Stimulated activated CD8-positive, alpha-beta memory T cell treated with anti-CD3 and anti-CD28 coated beads, Interleukin-7, amount 100 ng/mL, for 48 hours (primary cell): ENCODE data around the gene BANP.
"Not testable (repeated sequence)": the region's sequence is repeated elsewhere in the genome, so short reads cannot be mapped to it uniquely, and the experiment has no call there.

Source experiments
- DNase-seq, 2 donors: peaks; one replicate each; pipeline ENCODE4 v3.0.0-alpha.2; 2020; ENCODE audit warnings: low read depth in 1 of 2; ENCODE audit errors: extremely low read depth in 1 of 2

BANP gene

DNA sequence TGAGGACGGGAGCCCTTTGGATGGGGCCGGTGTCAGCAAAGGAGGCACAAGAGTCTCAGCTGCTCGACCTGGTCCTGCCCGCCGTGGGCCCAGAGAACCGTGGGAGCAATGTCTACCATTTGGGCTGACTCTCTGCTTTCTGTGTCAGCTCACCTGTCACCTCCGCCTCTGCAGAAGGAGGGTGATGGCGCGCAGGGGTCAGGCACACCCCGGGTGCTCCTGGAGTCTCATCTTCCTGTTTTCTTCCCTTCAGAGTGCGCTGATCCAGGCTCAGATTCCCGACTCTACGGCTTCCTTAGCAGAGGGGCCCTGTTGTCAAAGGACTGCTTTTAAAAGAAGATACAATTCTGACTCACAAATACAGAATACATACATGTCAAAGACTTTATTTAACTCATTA, 167.1 kb downstream of the BANP start:
- no peak for DNase-seq

DNA sequence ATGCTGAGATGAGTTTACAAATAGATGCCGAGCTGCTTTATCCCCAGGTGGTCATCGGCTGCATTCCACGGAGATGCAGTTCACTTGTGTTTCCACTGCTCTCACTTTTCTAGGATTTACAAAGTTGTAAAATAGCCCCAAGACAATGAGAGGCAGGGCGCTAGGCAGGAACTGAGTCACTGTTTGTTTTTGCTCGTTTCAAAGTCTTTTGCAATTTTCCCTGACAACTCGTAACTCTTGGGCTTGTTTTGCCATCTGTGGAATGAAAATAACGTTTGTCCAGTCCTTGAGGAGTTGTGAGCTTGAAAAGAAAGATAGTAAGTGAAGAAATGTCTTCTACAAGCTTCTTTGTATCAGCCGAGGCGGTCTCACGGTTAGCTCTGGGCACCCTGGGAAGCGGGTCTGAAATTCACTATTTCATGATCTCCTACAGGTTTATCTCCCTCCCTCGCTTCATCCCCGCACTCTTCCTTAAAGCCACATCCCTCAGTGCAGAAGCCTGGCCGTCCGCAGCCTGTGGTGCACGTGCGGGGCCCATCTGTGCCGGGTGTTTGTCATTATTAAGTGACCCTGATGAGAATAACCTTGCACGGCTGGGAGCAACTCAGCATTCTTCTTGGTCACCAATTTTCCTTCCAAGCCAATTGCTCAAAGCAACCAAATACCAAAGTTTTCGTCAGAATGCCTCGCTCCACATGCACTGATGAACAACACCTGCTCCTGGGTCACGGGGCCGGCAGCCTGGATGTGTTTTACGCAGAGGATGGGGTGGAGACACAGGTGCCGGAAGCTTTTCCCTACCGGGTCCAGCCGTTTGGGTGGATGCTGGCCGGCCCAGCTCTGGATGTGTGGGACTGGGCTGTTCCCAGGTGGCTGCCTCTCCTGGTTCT, 167.9 kb downstream of the BANP start:
- not testable (repeated sequence) for DNase-seq

DNA sequence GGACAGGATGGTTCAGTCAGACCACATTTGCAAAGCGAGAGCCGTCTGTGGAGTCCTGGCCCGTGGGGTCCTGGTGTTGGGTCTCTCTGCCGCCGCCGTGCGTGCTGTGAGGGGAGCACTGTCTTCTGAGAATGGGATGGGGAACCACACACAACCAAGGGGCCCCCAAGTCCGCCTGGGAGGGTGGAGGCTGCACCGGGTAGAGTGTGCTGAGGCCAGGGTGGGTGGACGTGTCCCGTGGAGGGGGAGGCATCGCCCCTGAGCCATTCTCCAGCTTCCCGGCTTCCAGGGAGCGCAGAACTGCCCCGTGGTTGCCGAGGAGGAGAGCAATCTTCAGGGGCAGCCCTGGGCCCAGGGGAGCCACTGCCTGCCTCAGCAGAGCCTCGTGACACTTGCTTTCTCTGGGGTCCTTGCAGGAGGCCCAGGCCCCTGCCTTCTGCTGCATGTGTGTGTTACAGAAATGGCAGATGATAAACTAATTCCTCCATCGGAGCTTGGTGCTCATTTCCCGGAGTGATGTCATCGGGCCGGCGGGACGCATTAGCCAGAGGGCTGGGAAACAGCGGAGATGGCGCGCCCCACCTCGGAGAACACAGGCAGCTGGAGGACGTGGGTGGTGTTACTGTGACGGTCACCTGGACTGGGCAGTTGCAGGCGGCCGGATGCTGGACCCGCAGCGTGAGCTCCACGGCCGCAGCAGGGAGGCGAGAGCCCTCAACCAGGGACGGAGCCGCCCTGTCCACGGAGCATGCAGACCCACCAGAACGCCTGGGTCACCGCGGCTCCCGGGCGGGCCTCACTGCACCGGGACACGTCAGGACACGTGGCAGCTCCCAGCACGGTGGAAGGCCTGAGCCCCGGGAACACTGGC, 168.9 kb downstream of the BANP start:
- DNase-seq: not testable (repeated sequence)

DNA sequence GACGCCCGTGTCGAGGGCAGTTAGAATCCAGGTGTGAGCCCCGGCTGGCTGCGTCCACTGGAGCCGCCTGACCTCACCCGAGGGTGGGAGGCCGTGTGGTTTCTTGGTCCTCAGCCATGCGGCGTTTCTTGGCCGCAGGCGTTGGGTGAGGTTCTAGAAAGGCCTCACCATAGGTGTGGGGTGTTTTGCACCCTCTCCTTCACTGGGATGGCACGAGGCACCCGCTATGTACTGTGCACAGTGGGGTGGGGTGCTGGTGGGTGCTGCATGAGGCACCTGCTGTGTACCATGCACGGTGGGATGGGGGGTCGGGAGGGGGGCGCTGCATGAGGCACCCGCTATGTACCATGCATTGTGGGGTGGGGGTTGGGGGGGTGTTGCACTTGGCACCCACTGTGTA, 169.6 kb downstream of the BANP start:
- no peak for DNase-seq

DNA sequence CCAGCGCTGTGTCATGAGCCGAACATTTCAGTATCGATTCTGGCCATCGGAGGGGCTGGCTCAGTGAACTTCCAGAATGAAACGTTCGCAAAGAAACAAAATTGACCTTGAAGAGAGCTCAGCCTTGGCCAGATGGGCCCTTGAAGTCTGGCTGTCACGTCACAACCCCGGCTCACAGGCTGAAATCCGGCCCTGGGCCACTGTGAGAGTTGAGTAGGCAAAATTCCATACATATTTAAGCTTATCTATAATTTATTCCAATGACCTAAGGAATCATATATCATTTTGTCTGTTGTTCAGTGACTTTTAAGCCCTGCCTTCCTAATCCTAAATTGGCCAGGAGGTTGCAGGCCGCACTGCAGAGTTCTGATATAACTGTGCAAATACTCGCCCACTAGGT, 170.2 kb downstream of the BANP start:
- DNase-seq: not testable (repeated sequence)

DNA sequence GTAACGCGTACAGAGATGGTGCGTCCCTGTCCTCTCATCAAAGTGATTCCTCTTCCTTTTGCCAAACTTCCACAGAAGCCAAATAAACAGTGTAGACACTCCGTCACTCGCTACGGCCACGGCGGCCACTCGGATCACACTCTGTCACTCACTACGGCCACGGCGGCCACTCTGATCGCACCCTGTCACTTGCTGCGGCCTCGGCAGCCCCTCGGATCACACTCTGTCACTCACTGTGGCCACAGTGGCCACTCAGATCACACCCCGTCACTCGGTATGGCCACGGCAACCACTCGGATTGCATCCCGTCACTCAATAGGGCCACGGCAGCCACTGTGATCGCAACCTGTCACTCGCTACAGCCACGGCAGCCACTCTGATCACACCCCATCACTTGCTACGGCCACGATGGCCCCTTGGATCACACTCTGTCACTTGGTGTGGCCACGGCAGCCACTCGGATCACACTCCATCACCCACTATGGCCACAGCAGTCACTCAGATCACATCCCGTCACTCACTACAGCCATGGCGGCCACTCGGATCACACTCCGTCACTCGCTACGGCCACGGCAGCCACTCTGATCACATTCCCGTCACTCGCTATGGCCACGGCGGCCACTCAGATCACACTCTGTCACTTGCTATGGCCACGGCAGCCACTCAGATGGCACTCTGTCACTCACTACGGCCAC, 170.8 kb downstream of the BANP start:
- DNase-seq: no peak
